HG03060 (cell line): ENCODE results near the gene MYH7B.

Experiments used
- ATAC-seq: cut with Tn5 transposase; IDR thresholded peaks from one replicate; pipeline ENCODE4 v1.9.1; 2021; ENCODE audit warnings: low read depth, moderate number of reproducible peaks; ENCODE audit not compliant: unreplicated experiment

Gene MYH7B

GRCh38 chr20:35002426-35003210 lies 47.0 kb downstream of the MYH7B start:
- ATAC-seq, result no peak

DNA sequence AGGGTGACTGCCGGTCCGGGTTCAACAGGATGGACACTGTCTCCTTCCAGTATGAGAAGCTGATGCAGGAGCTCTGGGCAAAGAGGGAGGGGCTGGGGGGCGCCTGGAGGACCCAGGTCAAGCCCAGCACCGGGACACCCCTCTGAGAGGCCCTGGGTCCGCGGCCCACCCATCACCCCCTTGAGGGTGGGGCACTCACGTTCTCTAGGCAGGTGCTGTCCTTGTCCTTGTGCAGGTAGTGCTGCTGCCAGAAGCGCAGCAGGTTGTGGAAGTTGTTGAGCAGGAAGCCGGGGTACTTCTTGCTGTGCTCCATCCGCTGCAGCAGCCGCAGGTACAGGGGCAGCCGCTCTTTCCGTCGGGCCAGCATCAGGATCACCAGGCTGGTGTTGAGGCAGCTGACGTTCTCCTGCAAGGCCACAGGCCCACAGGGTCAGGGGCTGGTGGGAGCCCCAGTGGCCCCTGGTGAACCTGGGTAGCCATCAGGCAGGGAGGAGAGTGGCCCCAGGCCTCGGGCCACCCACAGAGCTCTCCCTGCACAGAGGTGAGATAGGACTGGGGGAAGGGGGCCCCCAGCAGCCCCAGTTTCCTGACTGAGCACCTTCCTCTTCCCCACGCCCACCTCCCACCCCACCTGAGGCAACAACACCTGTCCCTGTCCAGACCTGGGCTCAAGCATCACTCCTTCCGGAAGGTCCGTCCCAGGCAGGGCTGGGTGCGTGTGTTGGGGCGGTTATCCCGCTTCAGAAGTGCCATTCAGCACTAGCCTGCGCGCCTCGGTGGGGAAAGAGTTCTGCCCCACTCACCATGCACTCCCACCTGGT lies 47.8 kb downstream of the MYH7B start:
- no peak for ATAC-seq

DNA sequence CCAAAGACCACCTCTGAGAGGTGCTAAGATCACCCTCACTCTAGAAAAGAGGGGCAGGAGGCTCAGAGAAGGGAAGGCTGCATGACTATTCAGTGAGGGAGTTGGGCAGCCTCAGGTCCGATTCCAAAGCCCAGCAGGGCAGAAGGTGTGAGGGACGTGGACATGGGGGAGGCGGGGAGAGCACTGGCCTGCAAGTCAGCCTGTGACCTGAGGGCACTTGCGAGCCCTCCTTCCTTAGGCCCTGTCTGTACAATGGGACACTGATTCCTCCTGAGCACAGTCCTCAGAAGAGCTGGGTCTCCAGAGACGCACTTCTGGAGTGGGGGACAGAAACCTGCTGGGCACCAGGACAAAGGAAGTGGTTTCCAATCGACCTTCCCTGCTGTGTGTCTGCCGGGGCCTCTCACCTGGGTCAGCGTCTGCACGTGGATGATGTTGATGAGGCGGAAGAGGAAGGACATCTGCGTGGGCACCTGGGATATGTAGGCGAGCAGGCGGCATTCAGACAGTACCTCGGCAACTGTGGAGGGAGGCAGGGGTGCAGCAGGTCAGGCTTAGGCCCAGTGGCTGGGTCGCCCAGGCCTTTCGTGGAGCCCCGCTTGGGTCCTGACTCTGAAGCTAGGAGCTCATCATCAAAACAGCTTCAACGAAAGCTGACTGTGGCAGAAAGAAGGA lies 48.5 kb downstream of the MYH7B start:
- ATAC-seq, result no peak

- ATAC-seq, result no peak
Observed at GRCh38 chr20:35004749-35005462, 49.2 kb downstream of the MYH7B start.
